HCT116 (cell line): ENCODE measurements around the gene FKBP14. TPM values are rescaled to one million over a fixed set of nuclear protein-coding genes. Genes with fewer than 3 reads are reported as not detected.

Experiments used
- ATAC-seq: fragments of 200-7000 bp; cut with Tn5 transposase; 2 replicates; pipeline ENCODE4 v1.9.1; 2020; ENCODE audit warnings: mild to moderate bottlenecking, moderate library complexity
- BruUV-seq: library from RNA; stranded (reverse); fragments of 400-500 nt; replicated peaks from 2 replicates; lab custom pipeline; 2021; lab: Mats Ljungman, UMichigan
- CTCF ChIA-PET: fragments of 300-600 bp; sonication (Branson Sonifier 250); formaldehyde crosslinking; loops from one replicate; lab custom pipeline; 2021; ENCODE audit warnings: antibody characterized with exemption; lab: Charles Lee
- POLR2A ChIA-PET: fragments of 300-600, 350-600 bp; sonication (Branson Sonifier 250); formaldehyde crosslinking; loops from one replicate; lab custom pipeline; 2021; ENCODE audit warnings: antibody characterized with exemption; lab: Charles Lee
- RAD21 ChIA-PET, 2 experiments: fragments of 300-600 bp; sonication (Branson Sonifier 250); formaldehyde crosslinking; loops; one replicate each; lab custom pipeline; 2023; ENCODE audit warnings: low total read pairs in 2 of 2; ENCODE audit not compliant: uncharacterized antibody in 2 of 2, unreplicated experiment in 2 of 2, low non-redundant PET in 1 of 2; lab: Charles Lee
- DNase-seq: peaks from one replicate; pipeline ENCODE4 v3.0.0-alpha.2; 2010; ENCODE audit warnings: low read depth, low spot score
- H2AFZ ChIP-seq: fragments of 200-600 bp; shearing (Covaris generic), sonication (generic); 2 replicates; pipeline ENCODE4 v1.6.1; 2017; ENCODE audit warnings: low read depth, mixed run types, mixed read lengths, antibody characterized with exemption, low read length; ENCODE audit not compliant: poor library complexity, severe bottlenecking
- H3K27ac ChIP-seq: 2 replicates; pipeline ENCODE4 v1.5.1; 2012; ENCODE audit warnings: low read depth, low read length
- H3K27me3 ChIP-seq: fragments of 200-600 bp; sonication (generic); 2 replicates; pipeline ENCODE4 v1.6.1; 2016; ENCODE audit warnings: mixed run types, low read length, mixed read lengths; ENCODE audit not compliant: insufficient read depth
- H3K36me3 ChIP-seq, 2 experiments: fragments of 200-500 bp in 1 of 2; fragments of 200-600 bp in 1 of 2; sonication (Bioruptor generic) in 1 of 2; sonication (generic) in 1 of 2; 2 replicates each; pipeline versions ENCODE4 v1.5.1 to v1.6.1; 2014 to 2016; ENCODE audit warnings: low read length in 2 of 2, inconsistent platforms in 1 of 2, mixed read lengths in 1 of 2, mixed run types in 1 of 2; ENCODE audit not compliant: insufficient read depth in 2 of 2, control insufficient read depth in 1 of 2
- H3K4me1 ChIP-seq, 2 experiments: fragments of 200-600 bp in 1 of 2; sonication (generic) in 1 of 2; 2 replicates each; pipeline versions ENCODE4 v1.5.1 to v1.6.1; 2012 to 2017; ENCODE audit warnings: low read length in 2 of 2, inconsistent platforms in 1 of 2, mild to moderate bottlenecking in 1 of 2, mixed read lengths in 1 of 2, mixed run types in 1 of 2, moderate library complexity in 1 of 2; ENCODE audit not compliant: insufficient read depth in 2 of 2, control insufficient read depth in 1 of 2
- H3K4me2 ChIP-seq: fragments of 200-600 bp; sonication (generic); 2 replicates; pipeline ENCODE4 v1.6.1; 2017; ENCODE audit warnings: mixed run types, low read length, mixed read lengths
- H3K4me3 ChIP-seq, 2 experiments: fragments of 200-600 bp in 1 of 2; sonication (generic) in 1 of 2; replicated peaks in 1 of 2; 2 replicates each; pipeline ENCODE4 v1.5.1; 2011 to 2016; ENCODE audit warnings: low read length in 2 of 2, control low read depth in 1 of 2, low read depth in 1 of 2, mild to moderate bottlenecking in 1 of 2, mixed read lengths in 1 of 2, mixed run types in 1 of 2
- H3K79me2 ChIP-seq: fragments of 200-600 bp; sonication (generic); 2 replicates; pipeline ENCODE4 v1.6.1; 2017; ENCODE audit warnings: mild to moderate bottlenecking, mixed run types, low read length, moderate library complexity, mixed read lengths; ENCODE audit not compliant: insufficient read depth
- H3K9ac ChIP-seq: fragments of 200-600 bp; sonication (generic); 2 replicates; pipeline ENCODE4 v1.6.1; 2016; ENCODE audit warnings: low read length, mixed read lengths
- H3K9me2 ChIP-seq: fragments of 200-600 bp; sonication (generic), shearing (Covaris generic); 2 replicates; pipeline ENCODE4 v1.6.1; 2017; ENCODE audit warnings: mixed run types, mild to moderate bottlenecking, moderate library complexity; ENCODE audit not compliant: insufficient read depth
- H3K9me3 ChIP-seq, 2 experiments: fragments of 200-500 bp in 1 of 2; fragments of 200-600 bp in 1 of 2; sonication (Bioruptor generic) in 1 of 2; sonication (generic) in 1 of 2; 2 replicates each; pipeline ENCODE4 v1.6.1; 2014 to 2017; ENCODE audit warnings: low read length in 2 of 2, mixed read lengths in 2 of 2, inconsistent platforms in 1 of 2, low read depth in 1 of 2, mild to moderate bottlenecking in 1 of 2, mixed run types in 1 of 2, moderate library complexity in 1 of 2; ENCODE audit not compliant: control insufficient read depth in 1 of 2, insufficient read depth in 1 of 2
- H4K20me1 ChIP-seq: fragments of 200-600 bp; sonication (generic), shearing (Covaris generic); 2 replicates; pipeline ENCODE4 v1.6.1; 2017; ENCODE audit warnings: mixed run types, mild to moderate bottlenecking, moderate library complexity; ENCODE audit not compliant: insufficient read depth
- CEBPB ChIP-seq: IDR thresholded peaks from 2 replicates; pipeline ENCODE4 v1.6.1; 2012; ENCODE audit warnings: low read depth
- ELF1 ChIP-seq: IDR thresholded peaks from 2 replicates; pipeline ENCODE4 v1.6.1; 2012; ENCODE audit warnings: low read depth, borderline replicate concordance
- EZH2 ChIP-seq: fragments of 200-600 bp; sonication (generic); IDR thresholded peaks from 2 replicates; pipeline ENCODE4 v1.6.1; 2017; ENCODE audit warnings: antibody characterized with exemption, mixed run types
- POLR2A ChIP-seq: IDR thresholded peaks from 2 replicates; pipeline ENCODE4 v1.7.0; 2011; ENCODE audit warnings: borderline replicate concordance; ENCODE audit not compliant: insufficient read depth, insufficient read length; ENCODE audit errors: extremely low read depth
- RAD21 ChIP-seq: IDR thresholded peaks from 2 replicates; pipeline ENCODE4 v1.6.1; 2012; ENCODE audit warnings: low read depth, mild to moderate bottlenecking
- TCF7L2 ChIP-seq: IDR thresholded peaks from 2 replicates; pipeline ENCODE4 v1.7.0; 2011; ENCODE audit warnings: borderline replicate concordance, inconsistent platforms; ENCODE audit not compliant: insufficient read depth, insufficient read length; ENCODE audit errors: extremely low read depth
- YY1 ChIP-seq: IDR thresholded peaks from 2 replicates; pipeline ENCODE4 v1.6.1; 2011; ENCODE audit warnings: low read length, low read depth, moderate library complexity, mild to moderate bottlenecking; ENCODE audit not compliant: insufficient replicate concordance; ENCODE audit errors: extremely low read depth
- intact Hi-C: fragments of 100-400 bp; cut with micrococcal nuclease; formaldehyde crosslinking; loops from 2 replicates; pipeline ENCODE4 v1.10.0; 2022
- total RNA-seq: library from RNA; stranded (reverse); gene quantifications from one replicate; pipeline ENCODE4 v1.2.1, GENCODE V29; 2021; ENCODE audit not compliant: unreplicated experiment
- TF ChIP-seq, protein P1 (sequence below): IDR thresholded peaks from 2 replicates; pipeline ENCODE4 v1.6.1; 2011; ENCODE audit warnings: mild to moderate bottlenecking, low read length, moderate library complexity; ENCODE audit not compliant: insufficient replicate concordance; ENCODE audit errors: extremely low read depth
- TF ChIP-seq, protein P2 (sequence below): IDR thresholded peaks from 2 replicates; pipeline ENCODE4 v1.6.1; 2012; ENCODE audit warnings: low read depth
- TF ChIP-seq, protein P3 (sequence below): IDR thresholded peaks from 2 replicates; pipeline ENCODE4 v1.6.1; 2012

FKBP14 gene
- total RNA-seq, 1 experiment from 2014 or later, result 13.6 TPM

DNA sequence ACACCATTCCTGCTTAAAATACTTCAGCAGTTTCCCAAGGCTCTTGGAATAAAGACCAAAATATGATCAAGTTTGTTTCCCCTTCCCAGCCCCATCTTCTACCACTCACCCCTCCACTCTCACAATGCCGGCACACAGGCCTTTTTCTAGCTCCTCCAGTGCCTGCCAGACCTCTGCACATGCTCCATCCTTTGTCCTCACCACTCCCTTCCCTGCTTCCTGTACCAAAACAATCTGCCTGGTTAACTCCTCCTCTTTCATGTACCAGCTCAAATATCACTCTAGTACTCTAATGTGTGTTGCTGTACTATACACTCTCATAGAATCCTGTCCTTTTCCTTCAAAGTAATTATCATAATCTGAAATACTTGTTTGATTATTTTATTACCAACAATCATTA is 56.3 kb downstream of the FKBP14 start (continued):
- TF ChIP-seq, protein P1, sequence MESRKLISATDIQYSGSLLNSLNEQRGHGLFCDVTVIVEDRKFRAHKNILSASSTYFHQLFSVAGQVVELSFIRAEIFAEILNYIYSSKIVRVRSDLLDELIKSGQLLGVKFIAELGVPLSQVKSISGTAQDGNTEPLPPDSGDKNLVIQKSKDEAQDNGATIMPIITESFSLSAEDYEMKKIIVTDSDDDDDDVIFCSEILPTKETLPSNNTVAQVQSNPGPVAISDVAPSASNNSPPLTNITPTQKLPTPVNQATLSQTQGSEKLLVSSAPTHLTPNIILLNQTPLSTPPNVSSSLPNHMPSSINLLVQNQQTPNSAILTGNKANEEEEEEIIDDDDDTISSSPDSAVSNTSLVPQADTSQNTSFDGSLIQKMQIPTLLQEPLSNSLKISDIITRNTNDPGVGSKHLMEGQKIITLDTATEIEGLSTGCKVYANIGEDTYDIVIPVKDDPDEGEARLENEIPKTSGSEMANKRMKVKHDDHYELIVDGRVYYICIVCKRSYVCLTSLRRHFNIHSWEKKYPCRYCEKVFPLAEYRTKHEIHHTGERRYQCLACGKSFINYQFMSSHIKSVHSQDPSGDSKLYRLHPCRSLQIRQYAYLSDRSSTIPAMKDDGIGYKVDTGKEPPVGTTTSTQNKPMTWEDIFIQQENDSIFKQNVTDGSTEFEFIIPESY, result no peak
- TF ChIP-seq RAD21, result no peak
- no peak for TF ChIP-seq CEBPB
- TF ChIP-seq EZH2, result no peak

DNA sequence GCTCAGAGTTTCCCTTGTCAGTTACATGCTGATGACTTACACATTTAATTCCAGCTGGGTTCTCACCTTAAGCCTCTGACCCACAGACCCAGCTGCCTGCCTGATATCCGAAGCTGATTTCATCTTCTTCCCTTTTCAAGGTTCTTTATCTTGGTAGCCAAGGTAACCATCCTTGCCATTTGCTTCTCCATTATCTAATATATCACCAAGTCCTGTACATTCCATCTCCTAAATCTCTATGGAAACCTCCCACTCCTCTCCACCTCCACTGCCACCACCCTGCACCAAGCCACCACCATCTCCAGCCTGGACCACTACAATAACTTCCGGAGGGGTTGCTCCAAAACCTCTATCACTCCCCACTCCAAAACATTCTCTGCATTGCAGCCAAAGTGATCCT is 56.8 kb downstream of the FKBP14 start:
- H3K9me3 ChIP-seq, result no peaks in the 10 kb centered on the region
- no peak overlapping the region for H2AFZ ChIP-seq
- H3K9ac ChIP-seq, result no peak overlapping the region
- no peaks in the 10 kb centered on the region for H3K9me2 ChIP-seq
- intact Hi-C loops, result no loop called here
- POLR2A ChIA-PET, result no interaction called here
- RAD21 ChIA-PET, result no interaction called here
- TF ChIP-seq TCF7L2 (no peak), ELF1 (no peak), YY1 (no peak), POLR2A (no peak), CEBPB (no peak)
- TF ChIP-seq, protein P2, sequence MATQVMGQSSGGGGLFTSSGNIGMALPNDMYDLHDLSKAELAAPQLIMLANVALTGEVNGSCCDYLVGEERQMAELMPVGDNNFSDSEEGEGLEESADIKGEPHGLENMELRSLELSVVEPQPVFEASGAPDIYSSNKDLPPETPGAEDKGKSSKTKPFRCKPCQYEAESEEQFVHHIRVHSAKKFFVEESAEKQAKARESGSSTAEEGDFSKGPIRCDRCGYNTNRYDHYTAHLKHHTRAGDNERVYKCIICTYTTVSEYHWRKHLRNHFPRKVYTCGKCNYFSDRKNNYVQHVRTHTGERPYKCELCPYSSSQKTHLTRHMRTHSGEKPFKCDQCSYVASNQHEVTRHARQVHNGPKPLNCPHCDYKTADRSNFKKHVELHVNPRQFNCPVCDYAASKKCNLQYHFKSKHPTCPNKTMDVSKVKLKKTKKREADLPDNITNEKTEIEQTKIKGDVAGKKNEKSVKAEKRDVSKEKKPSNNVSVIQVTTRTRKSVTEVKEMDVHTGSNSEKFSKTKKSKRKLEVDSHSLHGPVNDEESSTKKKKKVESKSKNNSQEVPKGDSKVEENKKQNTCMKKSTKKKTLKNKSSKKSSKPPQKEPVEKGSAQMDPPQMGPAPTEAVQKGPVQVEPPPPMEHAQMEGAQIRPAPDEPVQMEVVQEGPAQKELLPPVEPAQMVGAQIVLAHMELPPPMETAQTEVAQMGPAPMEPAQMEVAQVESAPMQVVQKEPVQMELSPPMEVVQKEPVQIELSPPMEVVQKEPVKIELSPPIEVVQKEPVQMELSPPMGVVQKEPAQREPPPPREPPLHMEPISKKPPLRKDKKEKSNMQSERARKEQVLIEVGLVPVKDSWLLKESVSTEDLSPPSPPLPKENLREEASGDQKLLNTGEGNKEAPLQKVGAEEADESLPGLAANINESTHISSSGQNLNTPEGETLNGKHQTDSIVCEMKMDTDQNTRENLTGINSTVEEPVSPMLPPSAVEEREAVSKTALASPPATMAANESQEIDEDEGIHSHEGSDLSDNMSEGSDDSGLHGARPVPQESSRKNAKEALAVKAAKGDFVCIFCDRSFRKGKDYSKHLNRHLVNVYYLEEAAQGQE, result no peak
- TF ChIP-seq, protein P3, sequence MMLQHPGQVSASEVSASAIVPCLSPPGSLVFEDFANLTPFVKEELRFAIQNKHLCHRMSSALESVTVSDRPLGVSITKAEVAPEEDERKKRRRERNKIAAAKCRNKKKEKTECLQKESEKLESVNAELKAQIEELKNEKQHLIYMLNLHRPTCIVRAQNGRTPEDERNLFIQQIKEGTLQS, result no peak
- peaks cover 54% of the 10 kb centered on the region for H3K79me2 ChIP-seq
- H3K36me3 ChIP-seq, result 0 out of 4 replicates have a peak, but pooled peaks cover 0 to 4% of the 10 kb centered on the region in 2 experiments
- ATAC-seq (no peak), DNase-seq (no peak)
- H3K27ac ChIP-seq, result no peak overlapping the region
- no TSS peak for BruUV-seq
- CTCF ChIA-PET, result no interaction called here
- no peak overlapping the region for H3K4me3 ChIP-seq
- no peaks in the 10 kb centered on the region for H3K27me3 ChIP-seq
- H3K4me2 ChIP-seq, result peak overlapping the region; percentile 56
- H4K20me1 ChIP-seq, result no peaks in the 10 kb centered on the region; the same call in 1 of the 2 replicates
- peaks cover 24 to 28% of the 10 kb centered on the region in 2 experiments for H3K4me1 ChIP-seq
